NCI-H2196 treated with DMSO at 0.1 percent for 48 hours (cell line): ENCODE data around the gene WWP2.
A peak's percentile ranks its signal among the peaks of the same experiment; 100 is the strongest.
"Not testable (repeated sequence)": the region's sequence is repeated elsewhere in the genome, so short reads cannot be mapped to it uniquely, and the experiment has no call there.

ENCODE experiments used
- DNase-seq: peaks from one replicate; lab custom pipeline; 2025; ENCODE audit not compliant: unreplicated experiment; lab: John Stamatoyannopoulos, UW

Gene WWP2

DNA sequence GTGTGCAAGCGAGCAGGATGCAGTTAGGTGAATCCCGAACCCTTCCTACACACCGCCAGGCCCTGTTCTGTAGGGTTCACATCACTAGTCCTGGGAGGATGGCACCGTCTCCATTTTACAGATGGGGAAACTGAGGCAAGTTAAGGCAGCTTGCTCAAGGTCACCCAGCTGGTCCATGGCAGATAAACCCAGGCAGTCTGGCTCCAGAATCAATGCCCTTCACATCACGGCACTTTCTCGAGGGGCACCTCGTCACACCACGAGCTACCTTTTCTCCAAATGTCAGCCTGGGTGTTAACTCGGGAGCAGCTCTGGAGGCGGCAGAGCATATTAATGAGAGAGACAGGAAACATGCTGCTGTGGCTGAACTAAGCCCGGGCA, 16.9 kb upstream of the WWP2 start:
- DNase-seq = no peak

- no peak for DNase-seq
Observed at GRCh38 chr16:69745959-69746358, 16.2 kb upstream of the WWP2 start.

- no peak for DNase-seq
Observed at GRCh38 chr16:69747115-69747514, 15.0 kb upstream of the WWP2 start.

GRCh38 chr16:69748694-69749345, 13.3 kb upstream of the WWP2 start:
- DNase-seq = no peak

DNA sequence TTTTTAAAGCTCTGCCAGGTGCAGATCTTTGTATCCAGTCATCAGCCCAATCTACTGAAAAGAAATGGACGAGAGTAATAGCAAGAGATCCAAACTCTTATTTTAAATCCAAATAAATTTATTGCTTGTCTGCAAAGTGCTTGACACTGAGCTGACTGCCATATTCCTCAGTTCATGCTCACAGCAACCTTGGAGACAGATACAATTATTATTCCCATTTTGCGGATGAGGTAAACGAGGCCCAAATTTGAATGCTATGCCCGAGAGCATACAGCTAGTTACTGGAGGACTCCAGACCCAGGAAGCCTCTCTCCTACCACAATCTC, 8.0 kb upstream of the WWP2 start:
- no peak for DNase-seq

- peak; percentile 53 for DNase-seq
Observed at GRCh38 chr16:69754469-69755310, 7.4 kb upstream of the WWP2 start, which contains the start of gene NOB1. TSS of gene NOB1 (minus strand) at chr16:69754926. CDS start at chr16:69754910, 16 bp downstream.

DNA sequence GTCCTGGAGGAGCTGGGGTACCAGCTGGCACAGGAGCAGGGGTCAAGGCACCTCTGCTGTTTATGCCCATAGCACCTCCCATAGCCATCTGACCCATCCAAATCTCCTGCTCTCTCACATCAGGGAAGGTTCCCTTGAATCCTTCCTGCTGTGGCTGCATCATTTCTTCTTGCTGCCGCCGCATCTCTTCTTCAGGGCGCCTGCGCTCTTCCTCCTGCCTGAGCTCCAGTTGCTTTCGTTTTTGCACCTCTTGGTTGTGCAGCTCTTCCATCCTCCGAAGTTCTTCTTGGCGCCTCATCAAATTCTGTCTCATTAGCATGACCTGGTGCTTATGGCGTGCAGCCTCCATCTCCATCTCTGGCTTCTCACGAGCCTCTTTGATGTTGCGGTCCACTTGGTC, 5.4 kb upstream of the WWP2 start:
- DNase-seq = no peak

DNA sequence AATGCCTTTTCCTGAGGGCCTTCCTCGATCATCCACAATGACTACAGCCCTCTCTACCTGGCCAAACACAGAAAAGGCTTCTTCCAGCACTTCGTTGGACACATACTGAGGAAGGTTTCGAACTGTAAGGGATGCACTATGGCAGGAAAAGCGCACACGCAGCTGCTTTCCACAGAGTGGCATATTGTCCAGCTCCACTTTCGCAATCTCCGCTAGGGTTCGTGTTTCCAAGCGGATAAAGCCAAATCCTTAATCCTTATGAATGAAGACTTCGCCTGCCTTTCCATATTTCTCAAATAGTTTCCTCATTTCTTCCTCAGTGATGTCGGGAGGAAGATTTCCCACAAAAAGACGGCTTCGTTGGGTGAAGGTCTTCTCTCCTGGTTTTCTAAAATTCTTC, 4.8 kb upstream of the WWP2 start:
- not testable (repeated sequence) for DNase-seq

GRCh38 chr16:69762814-69763598, 874 bp downstream of the WWP2 start:
- no peak for DNase-seq

DNA sequence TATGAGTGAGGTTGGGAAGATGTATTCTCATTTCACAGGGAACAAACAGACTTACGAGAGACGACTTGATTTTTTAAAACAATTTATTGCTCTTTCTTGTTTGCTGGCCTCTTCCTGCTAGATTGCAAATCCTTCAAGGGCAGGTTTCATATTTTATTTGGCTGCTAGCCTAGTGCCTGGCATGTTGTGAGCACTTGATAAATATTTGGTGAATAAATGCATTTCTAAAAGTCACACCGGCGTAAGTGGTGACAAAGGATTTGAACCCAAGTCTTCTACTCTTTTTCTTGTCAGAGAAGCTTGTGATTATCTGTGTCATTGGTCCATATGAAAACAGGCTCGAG, 1.4 kb downstream of the WWP2 start:
- DNase-seq = no peak

DNA sequence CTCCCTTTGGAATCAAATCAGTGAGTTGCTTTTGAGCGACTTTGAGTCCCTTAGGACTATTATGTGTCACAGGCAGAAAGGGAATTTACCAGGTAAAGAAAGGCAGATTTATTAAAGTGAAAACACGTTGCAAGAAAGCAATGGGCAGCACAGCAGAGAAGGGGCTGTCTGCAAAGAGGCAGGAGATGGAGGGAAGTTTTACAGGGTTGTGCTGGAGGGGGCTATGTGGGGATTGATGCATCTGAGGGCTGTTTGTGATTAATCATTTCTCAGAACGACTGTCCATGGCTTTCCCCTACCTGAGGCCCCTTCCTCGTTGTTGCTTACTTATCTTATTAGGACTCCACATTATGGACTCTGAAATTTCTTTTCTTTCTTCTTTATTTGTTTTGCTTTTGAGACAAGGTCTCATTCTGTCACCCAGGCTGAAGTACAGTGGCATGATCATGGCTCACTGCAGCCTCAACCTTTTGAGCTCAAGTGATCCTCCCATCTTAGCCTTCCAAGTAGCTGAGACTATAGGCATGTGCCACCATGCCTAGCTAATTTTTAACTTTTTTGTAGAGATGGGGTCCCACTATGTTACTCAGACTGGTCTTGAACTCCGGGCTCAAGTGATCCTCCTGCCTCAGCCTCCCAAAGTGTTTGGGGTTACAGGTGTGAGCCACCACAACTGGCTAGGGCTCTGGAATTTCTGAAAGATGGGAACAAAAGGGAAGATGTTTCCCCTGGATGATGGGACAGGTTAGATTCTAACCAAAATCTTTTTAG, 5.5 kb downstream of the WWP2 start:
- no peak for DNase-seq

DNA sequence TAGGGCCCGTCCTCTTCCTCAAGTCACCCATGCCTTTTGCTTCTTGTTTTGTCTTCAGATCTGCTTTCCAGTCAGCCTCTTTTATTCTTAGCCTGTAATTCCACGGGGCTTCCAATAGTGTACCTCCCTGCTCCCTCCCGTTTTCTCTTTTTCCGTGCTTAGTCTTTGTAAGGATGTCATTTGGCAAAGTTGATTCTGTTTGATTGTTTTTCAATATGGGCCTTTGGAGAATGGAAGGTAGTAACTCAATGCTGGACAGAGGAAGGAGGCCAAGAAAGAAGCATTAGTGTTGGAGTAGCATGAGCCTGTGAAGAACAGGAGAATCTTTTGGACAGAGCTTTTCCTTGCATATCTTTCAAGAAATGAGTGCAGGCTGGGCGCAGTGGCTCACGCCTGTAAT, 6.5 kb downstream of the WWP2 start:
- DNase-seq = no peak

- DNase-seq = no peak
Observed at GRCh38 chr16:69769404-69769803, 7.3 kb downstream of the WWP2 start.

GRCh38 chr16:69771651-69771967, 9.5 kb downstream of the WWP2 start:
- no peak for DNase-seq

- DNase-seq = no peak
Observed at GRCh38 chr16:69773260-69773947, 11.3 kb downstream of the WWP2 start.

DNA sequence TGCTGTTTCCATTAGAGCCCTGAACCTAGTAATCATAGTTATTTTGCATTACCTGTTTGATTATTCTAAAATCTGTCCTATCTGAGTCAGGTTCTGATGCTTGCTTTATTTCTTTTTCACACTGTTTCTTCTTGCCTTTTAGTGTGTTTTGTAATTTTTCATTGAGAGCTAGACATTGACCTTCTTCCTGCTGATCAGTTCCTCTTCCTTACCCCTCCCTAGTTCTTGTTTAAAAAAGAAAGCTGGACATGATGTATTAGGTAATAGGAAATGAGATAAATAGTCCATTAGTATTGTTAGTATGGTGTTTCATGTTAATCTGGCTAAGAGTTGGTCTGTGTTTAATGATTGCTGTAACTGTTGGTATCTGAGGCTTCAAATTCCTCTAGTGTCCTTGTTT, 13.4 kb downstream of the WWP2 start:
- no peak for DNase-seq

DNA sequence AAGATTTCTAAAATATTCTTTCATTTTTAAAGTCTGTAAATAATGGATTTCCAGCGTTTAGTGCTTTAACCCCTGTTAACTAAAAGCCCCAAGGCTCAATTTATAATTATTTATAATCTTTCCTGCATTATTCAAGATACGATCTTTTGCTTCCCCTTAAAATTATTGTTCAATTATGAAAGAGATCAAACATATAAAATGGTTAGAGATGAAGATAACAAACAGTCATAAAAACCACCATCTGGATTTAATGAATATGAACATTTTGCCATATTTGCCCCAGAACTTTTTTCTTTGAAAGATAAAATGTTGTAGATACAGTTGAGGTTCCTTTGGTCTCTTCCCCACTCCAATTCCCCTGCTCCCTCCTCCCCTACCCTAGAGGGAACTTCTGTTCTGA, 17.6 kb downstream of the WWP2 start:
- no peak for DNase-seq

DNA sequence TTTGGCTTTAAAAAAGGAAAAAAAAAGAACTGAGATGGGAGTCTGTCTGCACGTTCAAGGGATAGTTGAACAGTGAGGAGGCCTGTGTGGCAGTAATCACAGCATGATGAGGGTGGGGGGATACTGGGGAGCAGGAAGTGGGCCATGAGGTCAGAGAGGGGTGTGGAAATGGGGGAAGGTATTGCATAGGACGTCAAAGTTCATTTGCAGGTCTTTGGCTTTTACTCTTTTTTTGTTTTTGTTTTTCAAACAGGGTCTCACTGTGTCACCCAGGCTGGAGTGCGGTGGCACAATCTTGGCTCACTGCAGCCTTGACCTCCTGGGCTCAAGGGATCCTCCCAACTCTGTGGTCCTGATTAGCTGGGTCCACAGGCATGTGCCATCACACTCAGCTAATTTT, 19.0 kb downstream of the WWP2 start:
- no peak for DNase-seq

- no peak for DNase-seq
Observed at GRCh38 chr16:69784586-69784985, 22.5 kb downstream of the WWP2 start.

DNA sequence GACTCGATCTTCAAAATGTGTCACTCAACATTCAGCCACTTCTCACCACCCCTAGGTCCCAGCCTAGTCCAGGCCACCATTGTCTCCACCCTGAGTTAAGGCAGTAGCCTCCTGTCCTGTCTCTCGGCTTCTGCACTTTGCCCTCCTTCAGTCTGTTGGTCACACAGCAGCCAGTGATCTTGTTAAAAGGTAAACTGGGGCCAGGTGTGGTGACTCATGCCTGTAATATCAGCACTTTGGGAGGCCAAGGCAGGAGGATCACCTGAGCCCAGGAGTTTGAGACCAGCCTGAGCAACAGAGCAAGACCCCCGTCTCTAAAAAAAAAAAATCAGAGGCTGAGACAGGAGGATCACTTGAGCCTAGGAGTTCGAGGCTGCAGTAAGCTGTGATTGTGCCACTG, 25.8 kb downstream of the WWP2 start:
- no peak for DNase-seq

DNA sequence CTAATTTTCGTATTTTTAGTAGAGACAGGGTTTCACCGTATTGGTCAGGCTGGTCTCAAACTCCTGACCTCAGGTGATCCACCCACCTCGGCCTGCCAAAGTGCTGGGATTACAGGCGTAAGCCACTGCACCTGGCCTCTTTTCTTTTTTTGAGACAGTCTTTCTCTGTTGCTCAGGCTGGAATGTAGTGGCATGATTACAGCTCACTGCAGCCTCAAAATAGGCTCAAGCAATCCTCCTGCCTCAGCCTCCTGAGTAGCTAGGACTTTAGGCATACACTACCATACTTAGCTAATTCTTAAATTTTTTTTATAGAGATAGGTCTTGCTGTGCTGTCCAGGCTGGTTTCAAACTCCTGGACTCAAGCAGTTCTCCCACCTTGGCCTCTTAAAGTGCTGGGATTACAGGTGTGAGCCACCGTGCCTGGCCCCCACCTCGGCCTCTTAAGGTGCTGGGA, 29.3 kb downstream of the WWP2 start:
- not testable (repeated sequence) for DNase-seq
